ENCODE measurements around the gene MED13. TPM values are rescaled to one million over a fixed set of nuclear protein-coding genes. Genes with fewer than 3 reads are reported as not detected.

MED13 gene
- total and polyA plus RNA-seq, 9 of the 15 experiments (the other 6 are each of a cell fraction or from before 2014, with no cell fraction given), result 5.4 to 48.4 (median 28.2) TPM

GRCh38 chr17:61927208-61928100 is 137.6 kb downstream of the MED13 start, which contains the start of gene INTS2 (continued):
- TF ChIP-seq, protein P1, sequence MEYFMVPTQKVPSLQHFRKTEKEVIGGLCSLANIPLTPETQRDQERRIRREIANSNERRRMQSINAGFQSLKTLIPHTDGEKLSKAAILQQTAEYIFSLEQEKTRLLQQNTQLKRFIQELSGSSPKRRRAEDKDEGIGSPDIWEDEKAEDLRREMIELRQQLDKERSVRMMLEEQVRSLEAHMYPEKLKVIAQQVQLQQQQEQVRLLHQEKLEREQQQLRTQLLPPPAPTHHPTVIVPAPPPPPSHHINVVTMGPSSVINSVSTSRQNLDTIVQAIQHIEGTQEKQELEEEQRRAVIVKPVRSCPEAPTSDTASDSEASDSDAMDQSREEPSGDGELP (CRISPR knock-in tag; IDR thresholded peaks at IDR 0.05; ENCODE audit: borderline replicate concordance), result peak; percentile 78
- no peak for TF ChIP-seq ARID2 (IDR thresholded peaks at IDR 0.05)
- TF ChIP-seq MCM5 (IDR thresholded peaks at IDR 0.05; ENCODE audit: low read depth), result no peak
- no peak for TF ChIP-seq ATF2 (CRISPR knock-in tag; IDR thresholded peaks at IDR 0.05)
- TF ChIP-seq CBX1 (IDR thresholded peaks at IDR 0.05; ENCODE audit: low read depth), result 0 out of 2 replicates have a peak, but pooled peaks have one; percentile 57
- peak; percentile 37; the same call in 1 of the 2 replicates for TF ChIP-seq STAT5A (IDR thresholded peaks at IDR 0.05; ENCODE audit: borderline replicate concordance, low read length)
- TF ChIP-seq CREM (IDR thresholded peaks at IDR 0.05; ENCODE audit: low read depth), result peak; percentile 34; the same call in 1 of the 2 replicates
- TF ChIP-seq ZNF57 (CRISPR knock-in tag; IDR thresholded peaks at IDR 0.05), result no peak
- TF ChIP-seq NELFE (IDR thresholded peaks at IDR 0.05; ENCODE audit: insufficient read depth, insufficient read length), result peak; percentile 45
- TF ChIP-seq, protein P2, sequence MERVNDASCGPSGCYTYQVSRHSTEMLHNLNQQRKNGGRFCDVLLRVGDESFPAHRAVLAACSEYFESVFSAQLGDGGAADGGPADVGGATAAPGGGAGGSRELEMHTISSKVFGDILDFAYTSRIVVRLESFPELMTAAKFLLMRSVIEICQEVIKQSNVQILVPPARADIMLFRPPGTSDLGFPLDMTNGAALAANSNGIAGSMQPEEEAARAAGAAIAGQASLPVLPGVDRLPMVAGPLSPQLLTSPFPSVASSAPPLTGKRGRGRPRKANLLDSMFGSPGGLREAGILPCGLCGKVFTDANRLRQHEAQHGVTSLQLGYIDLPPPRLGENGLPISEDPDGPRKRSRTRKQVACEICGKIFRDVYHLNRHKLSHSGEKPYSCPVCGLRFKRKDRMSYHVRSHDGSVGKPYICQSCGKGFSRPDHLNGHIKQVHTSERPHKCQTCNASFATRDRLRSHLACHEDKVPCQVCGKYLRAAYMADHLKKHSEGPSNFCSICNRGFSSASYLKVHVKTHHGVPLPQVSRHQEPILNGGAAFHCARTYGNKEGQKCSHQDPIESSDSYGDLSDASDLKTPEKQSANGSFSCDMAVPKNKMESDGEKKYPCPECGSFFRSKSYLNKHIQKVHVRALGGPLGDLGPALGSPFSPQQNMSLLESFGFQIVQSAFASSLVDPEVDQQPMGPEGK (CRISPR knock-in tag; IDR thresholded peaks at IDR 0.05; ENCODE audit: borderline replicate concordance), result no peak
- TF ChIP-seq ZNF830 (CRISPR knock-in tag; IDR thresholded peaks at IDR 0.05), result no peak
- no peak for TF ChIP-seq CUX1 (CRISPR knock-in tag; IDR thresholded peaks at IDR 0.05)
- peak; percentile 79 for TF ChIP-seq TAF7 (tag; IDR thresholded peaks at IDR 0.05)
- TF ChIP-seq ZNF311 (CRISPR knock-in tag; IDR thresholded peaks at IDR 0.05), result no peak
- peak; percentile 71; the same call in 1 of the 2 replicates for TF ChIP-seq SMAD4 (CRISPR knock-in tag; conservative IDR thresholded peaks at IDR 0.05)
- TF ChIP-seq ETS2 (tag; IDR thresholded peaks at IDR 0.05; ENCODE audit: borderline replicate concordance, poor library complexity, severe bottlenecking), result no peak
- TF ChIP-seq ZNF12 (CRISPR knock-in tag; IDR thresholded peaks at IDR 0.05), result peak; percentile 56; the same call in 1 of the 2 replicates
- no peak for TF ChIP-seq ZNF217 (CRISPR knock-in tag; IDR thresholded peaks at IDR 0.05)
